ENCODE results near the gene FN1.
"Not testable (repeated sequence)": the region's sequence is repeated elsewhere in the genome, so short reads cannot be mapped to it uniquely, and the experiment has no call there.

FN1 gene

GRCh38 chr2:215332872-215333595 lies 102.8 kb downstream of the FN1 start:
- DNase-seq, result no peak

GRCh38 chr2:215328066-215328465 lies 107.8 kb downstream of the FN1 start:
- DNase-seq, result no peak

GRCh38 chr2:215324811-215325210 lies 111.1 kb downstream of the FN1 start:
- DNase-seq, result no peak

- DNase-seq, result no peak
Measured at GRCh38 chr2:215320679-215321078, 115.2 kb downstream of the FN1 start.

GRCh38 chr2:215320102-215320501 lies 115.8 kb downstream of the FN1 start:
- no peak for DNase-seq

- no peak for DNase-seq
Measured at GRCh38 chr2:215319500-215319899, 116.4 kb downstream of the FN1 start.

- no peak for DNase-seq
Measured at GRCh38 chr2:215316336-215316735, 119.5 kb downstream of the FN1 start.

- no peak for DNase-seq
Measured at GRCh38 chr2:215315301-215315700, 120.6 kb downstream of the FN1 start.

GRCh38 chr2:215314896-215315295 lies 121.0 kb downstream of the FN1 start:
- DNase-seq, result no peak

- DNase-seq, result no peak
Measured at GRCh38 chr2:215313255-215313613, 122.6 kb downstream of the FN1 start.

- peak; percentile 94 for DNase-seq
Measured at GRCh38 chr2:215311625-215312396, 124.1 kb downstream of the FN1 start, which contains the start of gene ATIC. ATIC (plus strand) TSS chr2:215312059; CDS start chr2:215312143, 84 bp downstream.

GRCh38 chr2:215311259-215311624 lies 124.6 kb downstream of the FN1 start:
- DNase-seq, result not testable (repeated sequence)
